Heart right ventricle (tissue), 16 donors: ENCODE data around the gene EFCC1. TPM values are rescaled to one million over a fixed set of nuclear protein-coding genes. Genes with fewer than 3 reads are reported as not detected.
A peak's percentile ranks its signal among the peaks of the same experiment; 100 is the strongest.
"Not testable (repeated sequence)": the region's sequence is repeated elsewhere in the genome, so short reads cannot be mapped to it uniquely, and the experiment has no call there.

Experiments
- ATAC-seq, 8 donors: fragments of 200-7000 bp; cut with Tn5 transposase; one replicate each; pipeline ENCODE4 v1.9.1; 2020; ENCODE audit warnings: mild to moderate bottlenecking in 8 of 8, moderate library complexity in 8 of 8, moderate number of reproducible peaks in 1 of 8
- DNase-seq, 2 donors: peaks; one replicate each; pipeline ENCODE4 v3.0.0-alpha.2; 2020
- H3K27ac ChIP-seq, 10 donors: fragments of 200-600 bp; sonication (generic) in 2 of 10; one replicate each; pipeline versions ENCODE4 v1.5.0 to v1.8.0; 2020 to 2022; ENCODE audit warnings: mild to moderate bottlenecking in 3 of 10
- H3K27me3 ChIP-seq, 7 donors: fragments of 200-600 bp; one replicate each; pipeline ENCODE4 v1.8.0; 2021 to 2022; ENCODE audit warnings: mild to moderate bottlenecking in 2 of 7
- H3K36me3 ChIP-seq, 9 donors: fragments of 200-600 bp; sonication (generic) in 1 of 9; one replicate each; pipeline versions ENCODE4 v1.5.0 to v1.8.0; 2020 to 2022; ENCODE audit warnings: mild to moderate bottlenecking in 2 of 9
- H3K4me1 ChIP-seq, 9 donors: fragments of 200-600 bp; sonication (generic) in 1 of 9; one replicate each; pipeline versions ENCODE4 v1.5.0 to v1.8.0; 2020 to 2022; ENCODE audit warnings: mild to moderate bottlenecking in 4 of 9
- H3K4me3 ChIP-seq, 10 donors: fragments of 200-600 bp; sonication (generic) in 2 of 10; one replicate each; pipeline versions ENCODE4 v1.5.0 to v1.8.0; 2020 to 2022; ENCODE audit warnings: mild to moderate bottlenecking in 7 of 10, moderate library complexity in 2 of 10
- H3K9me3 ChIP-seq, 11 donors: fragments of 200-600 bp in 10 of 11; sonication (generic) in 2 of 11; one replicate each; pipeline versions ENCODE4 v1.5.0 to v1.8.0; 2013 to 2022; ENCODE audit warnings: mild to moderate bottlenecking in 2 of 11, control low read depth in 1 of 11, moderate library complexity in 1 of 11
- CTCF ChIP-seq, 9 donors: fragments of 200-600 bp; sonication (generic) in 2 of 9; IDR thresholded peaks; one replicate each; pipeline versions ENCODE4 v1.5.0 to v1.8.0; 2021 to 2022; ENCODE audit warnings: antibody characterized with exemption in 9 of 9, mild to moderate bottlenecking in 5 of 9, moderate library complexity in 1 of 9
- WGBS, 2 donors: extraction: QIAGEN DNeasy Blood & Tissue Kit; methylation state at CpG; one replicate each; pipeline ENCODE4 v1.1.7; 2013; ENCODE audit warnings: inconsistent platforms in 1 of 2; 5-methylcytosine and 5-hydroxymethylcytosine counted together
- intact Hi-C, 10 donors: fragments of 100-400 bp; cut with DNase I; formaldehyde crosslinking; loops; one replicate each; pipeline versions ENCODE4 v1.11.1 to v1.14.2; 2022
- polyA plus RNA-seq, 2 donors: library from polyadenylated mRNA; stranded (reverse); fragments of 200-250 nt; gene quantifications; one replicate each; pipeline ENCODE4 v1.2.3, GENCODE V29; 2013
- total RNA-seq, 10 donors: library from RNA; stranded (reverse); fragmentation: NEBNext Ultra II Directional in 3 of 10; extraction: Animal tissue kit (Norgen Biotek cat#: 25700) in 3 of 10; gene quantifications; one replicate each; pipeline versions ENCODE4 v1.2.1 to v1.2.4, GENCODE V29; 2021 to 2023
- donor health status: Arrhythmogenic right ventricular cardiomyopathy.
- donor health status: ischemic (EF 13 %, LVEDD 7.1; RV severe dilation, severe dysfunction).
- donor health status: healthy with polysubstance abuse.
- donor health status: DM: no; HTN: yes; CAD: no.
- donor health status: DM: no; HTN: no; CAD: no.
- donor health status: ischemic (EF 25% LVEDD 6.9; RV normal size, moderate dysfunction).
- donor health status: ischemic (EF 25% LVEDD 5.7; RV mildly dilated, moderate dysfunction).
- donor health status: healthy.
- donor health status: DM: yes; HTN: yes; CAD: no.
- donor health status: Ischemic cardiomyopathy.
- donor health status: ischemic (EF 35%, LVEDD 5.7; RV mildly dilated, moderate dysfunction).
- donor health status: nonischemic (EF 11% LVEDD 7.7; RV severe dilation, severe dysfunction).
- donor health status: DM: yes; HTN: yes; CAD: no.
- donor health status: PGD.
- donor health status: ischemic (EF 29% LVEDD 5.4; RV normal size, mild dysfunction).
- donor health status: nonischemic (EF 23%, LVEDD 6.1; RV moderate dilation, normal function).

EFCC1 gene
- total and polyA plus RNA-seq, 12 donors = 1.0 to 3.3 (median 2.1) TPM

- DNase-seq = no peak
- no peaks in the 10 kb centered on the region for H3K9me3 ChIP-seq
- no peak overlapping the region for H3K27ac ChIP-seq
- no peaks in the 10 kb centered on the region for H3K27me3 ChIP-seq
- H3K4me3 ChIP-seq = no peak overlapping the region
- TF ChIP-seq CTCF (IDR thresholded peaks at IDR 0.05) = no peak
- intact Hi-C loops = loop anchor here in 2 of 10 donors (5.0 to 10.0 kb wide), 2 partner anchors 33 to 110 kb away; no protein-coding TSS in a partner anchor
- no peaks in the 10 kb centered on the region for H3K36me3 ChIP-seq
- peaks cover 4 to 11% (median 7%) of the 10 kb centered on the region in 9 donors for H3K4me1 ChIP-seq
- no peak for ATAC-seq
- 90 to 95% methylated on average over 12 of the region's 12 CpGs for WGBS, 2 donors
These were observed 84.1 kb downstream of the EFCC1 start for GRCh38 chr3:129085165-129085715.

DNA sequence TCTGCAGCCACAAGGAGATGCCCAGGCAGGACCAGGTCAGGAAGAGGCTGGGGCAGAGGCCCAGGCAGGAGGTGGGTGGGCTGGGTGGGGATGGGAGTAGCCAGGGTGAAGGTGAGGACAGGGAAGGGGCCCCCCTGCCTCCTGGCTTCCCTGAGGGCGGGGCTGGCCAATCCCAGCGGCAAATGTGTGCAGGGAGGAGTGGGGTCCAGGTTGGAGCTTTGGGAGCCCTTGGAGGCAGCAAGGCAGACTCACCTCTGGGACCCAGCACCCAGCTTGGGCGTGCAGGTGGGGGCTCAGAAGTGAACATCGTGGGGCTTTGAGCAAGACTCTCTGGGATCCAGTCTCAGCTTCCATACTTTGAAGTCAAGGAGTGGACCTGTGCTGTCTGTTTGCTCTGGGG is 84.7 kb downstream of the EFCC1 start:
- no peak for ATAC-seq
- Histone ChIP-seq H3K36me3 (no peaks in the 10 kb centered on the region), H3K4me3 (no peak overlapping the region), H3K27ac (no peak overlapping the region), H3K9me3 (no peaks in the 10 kb centered on the region), H3K27me3 (no peaks in the 10 kb centered on the region), H3K4me1 (peaks cover 4 to 11% (median 7%) of the 10 kb centered on the region in 9 donors)
- DNase-seq = no peak
- intact Hi-C loops = loop anchor here in 3 of 10 donors (2.0 to 10.0 kb wide), 3 partner anchors 34 to 115 kb away; no protein-coding TSS in a partner anchor
- TF ChIP-seq CTCF (IDR thresholded peaks at IDR 0.05) = no peak
- WGBS, 2 donors = 93 to 96% methylated on average over 4 of the region's 4 CpGs

DNA sequence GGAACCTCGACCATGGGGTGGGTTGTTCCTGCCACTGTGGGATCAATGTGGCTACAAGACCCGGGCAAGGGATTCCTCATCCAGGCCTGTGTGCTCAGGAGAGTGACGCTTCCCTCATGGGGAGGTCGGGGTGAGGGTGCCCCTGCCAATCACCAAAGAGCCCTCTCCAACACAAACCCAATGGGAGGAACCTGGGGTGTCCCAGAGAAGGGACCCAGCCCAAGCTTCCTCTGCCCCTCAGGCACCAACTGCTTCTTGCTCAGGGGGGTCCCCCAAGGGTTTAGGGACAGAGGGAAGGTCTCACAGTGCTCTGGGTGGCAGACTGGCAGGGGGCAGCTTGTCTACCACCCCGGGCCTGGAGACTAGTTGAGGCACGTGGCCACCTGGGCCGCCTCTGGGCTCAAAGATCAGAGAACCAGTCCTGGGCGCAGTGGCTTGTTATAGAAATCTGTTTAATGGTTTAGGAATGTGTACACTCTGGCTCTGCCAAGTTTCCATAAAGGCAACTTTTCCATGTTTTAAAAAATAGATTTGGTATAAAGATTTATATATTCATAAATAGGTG is 86.1 kb downstream of the EFCC1 start:
- no peak for TF ChIP-seq CTCF (IDR thresholded peaks at IDR 0.05)
- 52 to 53% methylated on average over 8 of the region's 8 CpGs for WGBS, 2 donors
- DNase-seq = peak; percentile 33 to 54

DNA sequence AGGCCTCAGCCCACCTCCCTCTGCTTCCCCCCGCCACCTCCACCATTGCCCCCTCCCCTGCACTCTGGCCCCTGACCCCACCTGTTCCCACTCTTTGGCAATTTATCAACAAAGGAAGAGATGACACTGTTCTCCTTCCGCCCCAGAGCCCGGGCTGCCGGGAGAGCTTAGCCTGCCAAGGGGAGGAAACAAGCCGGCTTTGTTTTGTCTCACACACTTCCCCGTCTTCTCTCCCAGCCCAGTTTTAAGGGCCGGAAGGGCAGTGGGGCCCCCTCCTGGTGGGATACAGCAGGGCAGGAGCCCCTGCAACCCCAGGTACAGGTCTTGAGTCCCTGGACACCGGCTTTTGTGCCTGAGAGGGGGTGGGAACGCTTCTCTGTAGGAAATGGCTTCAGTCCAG is 86.8 kb downstream of the EFCC1 start:
- Histone ChIP-seq H3K36me3 (peaks cover 0 to 18% (median 5%) of the 10 kb centered on the region in 9 donors), H3K27ac (peak overlapping the region in 1 of 10 donors; percentile 84), H3K4me1 (peaks cover 4 to 13% (median 8%) of the 10 kb centered on the region in 9 donors)
- not testable (repeated sequence) for H3K9me3 ChIP-seq, H3K4me3 ChIP-seq, H3K27me3 ChIP-seq
- 0 to 6% methylated on average over 4 to 7 of the region's 9 CpGs for WGBS, 2 donors
- ATAC-seq (peak; percentile 86 to 96 (median 92)), DNase-seq (peak; percentile 34 to 57)
- intact Hi-C loops = loop anchor here in 3 of 10 donors (2.0 to 10.0 kb wide), 3 partner anchors 36 to 117 kb away; no protein-coding TSS in a partner anchor

More for the DNA sequence above, 86.1 kb downstream of the EFCC1 start:
- intact Hi-C loops = loop anchor here in 3 of 10 donors (2.0 to 10.0 kb wide), 3 partner anchors 35 to 116 kb away; no protein-coding TSS in a partner anchor
- Histone ChIP-seq H3K27ac (peak overlapping the region; percentile 55 to 93 (median 82)), H3K4me3 (no peak overlapping the region), H3K36me3 (peaks cover 0 to 11% (median 2%) of the 10 kb centered on the region in 9 donors), H3K9me3 (no peaks in the 10 kb centered on the region), H3K27me3 (no peaks in the 10 kb centered on the region), H3K4me1 (peaks cover 4 to 13% (median 8%) of the 10 kb centered on the region in 9 donors)
- ATAC-seq = peak; percentile 43 to 84 (median 75)

- no CpG with 5 or more reads among the region's 6 CpGs for WGBS, 2 donors
- not testable (repeated sequence) for H3K27ac ChIP-seq, H3K9me3 ChIP-seq, H3K27me3 ChIP-seq, DNase-seq, H3K4me3 ChIP-seq
- intact Hi-C loops = loop anchor here in 2 of 10 donors (5.0 to 10.0 kb wide), 2 partner anchors 36 to 114 kb away; no protein-coding TSS in a partner anchor
- peaks cover 4 to 13% (median 8%) of the 10 kb centered on the region in 9 donors for H3K4me1 ChIP-seq
- H3K36me3 ChIP-seq = peaks cover 0 to 22% (median 8%) of the 10 kb centered on the region in 9 donors
- peak in 7 of 8 donors; percentile 2 to 51 (median 22) for ATAC-seq
These were observed 87.2 kb downstream of the EFCC1 start for GRCh38 chr3:129088312-129088711.

Other genes starting within 250 kb of the EFCC1 start
- 10 to 100 TPM; 34.8 to 45.9 (median 37.8) TPM for gene ACAD9, start 121.7 kb upstream of the EFCC1 start, total RNA-seq
- gene ACAD9, start 121.7 kb upstream of the EFCC1 start, polyA plus RNA-seq = 10 to 100 TPM; 20.8 to 36.5 TPM
- 1 to 10 TPM in 2 of 10 donors, under 1 TPM in 8; 0.12 to 1.2 (median 0.41) TPM for gene CFAP92, start 7.2 kb upstream of the EFCC1 start, total RNA-seq
- under 1 TPM; 0.12 to 0.44 TPM for gene CFAP92, start 7.2 kb upstream of the EFCC1 start, polyA plus RNA-seq
- not detected for gene GP9, start 59.5 kb downstream of the EFCC1 start, total RNA-seq
- under 1 TPM in 1 of 2 donors, not detected in 1; 0.13 TPM for gene GP9, start 59.5 kb downstream of the EFCC1 start, polyA plus RNA-seq
- 1 to 10 TPM in 9 of 10 donors, under 1 TPM in 1; 0.96 to 8.2 (median 4.1) TPM for gene RAB43, start 120.5 kb downstream of the EFCC1 start, total RNA-seq
- gene RAB43, start 120.5 kb downstream of the EFCC1 start, polyA plus RNA-seq = 1 to 10 TPM; 2.5 to 4.0 TPM
- gene ISY1, start 159.8 kb downstream of the EFCC1 start, total RNA-seq = 10 to 100 TPM; 26.7 to 35.4 (median 29.7) TPM
- 10 to 100 TPM; 15.9 to 24.0 TPM for gene ISY1, start 159.8 kb downstream of the EFCC1 start, polyA plus RNA-seq
- 100 to 1,000 TPM; 438 to 594 (median 487) TPM for gene CNBP, start 182.6 kb downstream of the EFCC1 start, total RNA-seq
- 100 to 1,000 TPM; 324 to 372 TPM for gene CNBP, start 182.6 kb downstream of the EFCC1 start, polyA plus RNA-seq
- 100 to 1,000 TPM in 4 of 10 donors, 10 to 100 TPM in 6; 79.5 to 113 (median 96.1) TPM for gene COPG1, start 248.3 kb downstream of the EFCC1 start, total RNA-seq
- gene COPG1, start 248.3 kb downstream of the EFCC1 start, polyA plus RNA-seq = 100 to 1,000 TPM in 1 of 2 donors, 10 to 100 TPM in 1; 63.7 to 154 TPM